DMS79 (cell line): ENCODE measurements around the gene ACRBP.

Experiments
- DNase-seq: peaks from one replicate; lab custom pipeline; 2025; lab: John Stamatoyannopoulos, UW

The ACRBP gene

GRCh38 chr12:6646276-6647082, 753 bp downstream of the ACRBP start:
- no peak for DNase-seq

- DNase-seq: no peak
Observed at GRCh38 chr12:6644903-6645302, 2.3 kb downstream of the ACRBP start.

- no peak for DNase-seq
Observed at GRCh38 chr12:6644257-6644596, 3.0 kb downstream of the ACRBP start.

GRCh38 chr12:6643569-6644256, 3.5 kb downstream of the ACRBP start:
- no peak for DNase-seq

GRCh38 chr12:6641131-6641530, 6.1 kb downstream of the ACRBP start:
- DNase-seq: no peak

GRCh38 chr12:6640497-6640896, 6.7 kb downstream of the ACRBP start:
- DNase-seq: no peak

- DNase-seq: no peak
Observed at GRCh38 chr12:6639151-6639801, 8.0 kb downstream of the ACRBP start.

GRCh38 chr12:6638305-6638704, 8.9 kb downstream of the ACRBP start:
- no peak for DNase-seq

- no peak for DNase-seq
Observed at GRCh38 chr12:6635856-6636531, 11.2 kb downstream of the ACRBP start, which contains the start of gene LPAR5. TSS of gene LPAR5 (minus strand) at chr12:6635959. CDS start at chr12:6621248, 14,711 bp downstream.

- no peak for DNase-seq
Observed at GRCh38 chr12:6635375-6635855, 11.8 kb downstream of the ACRBP start.

- no peak for DNase-seq
Observed at GRCh38 chr12:6632026-6632983, 14.9 kb downstream of the ACRBP start.

GRCh38 chr12:6631549-6631961, 15.7 kb downstream of the ACRBP start:
- DNase-seq: no peak

GRCh38 chr12:6630736-6631135, 16.5 kb downstream of the ACRBP start:
- no peak for DNase-seq

- no peak for DNase-seq
Observed at GRCh38 chr12:6627616-6628015, 19.6 kb downstream of the ACRBP start.

GRCh38 chr12:6626654-6627283, 20.5 kb downstream of the ACRBP start:
- DNase-seq: no peak

- DNase-seq: no peak
Observed at GRCh38 chr12:6620885-6621274, 26.4 kb downstream of the ACRBP start.

GRCh38 chr12:6620137-6620884, 26.9 kb downstream of the ACRBP start:
- no peak for DNase-seq

- DNase-seq: no peak
Observed at GRCh38 chr12:6618483-6619225, 28.6 kb downstream of the ACRBP start.

GRCh38 chr12:6615802-6616201, 31.4 kb downstream of the ACRBP start:
- DNase-seq: no peak
